Measurements from ENCODE around the gene BLVRA.

The BLVRA gene

DNA sequence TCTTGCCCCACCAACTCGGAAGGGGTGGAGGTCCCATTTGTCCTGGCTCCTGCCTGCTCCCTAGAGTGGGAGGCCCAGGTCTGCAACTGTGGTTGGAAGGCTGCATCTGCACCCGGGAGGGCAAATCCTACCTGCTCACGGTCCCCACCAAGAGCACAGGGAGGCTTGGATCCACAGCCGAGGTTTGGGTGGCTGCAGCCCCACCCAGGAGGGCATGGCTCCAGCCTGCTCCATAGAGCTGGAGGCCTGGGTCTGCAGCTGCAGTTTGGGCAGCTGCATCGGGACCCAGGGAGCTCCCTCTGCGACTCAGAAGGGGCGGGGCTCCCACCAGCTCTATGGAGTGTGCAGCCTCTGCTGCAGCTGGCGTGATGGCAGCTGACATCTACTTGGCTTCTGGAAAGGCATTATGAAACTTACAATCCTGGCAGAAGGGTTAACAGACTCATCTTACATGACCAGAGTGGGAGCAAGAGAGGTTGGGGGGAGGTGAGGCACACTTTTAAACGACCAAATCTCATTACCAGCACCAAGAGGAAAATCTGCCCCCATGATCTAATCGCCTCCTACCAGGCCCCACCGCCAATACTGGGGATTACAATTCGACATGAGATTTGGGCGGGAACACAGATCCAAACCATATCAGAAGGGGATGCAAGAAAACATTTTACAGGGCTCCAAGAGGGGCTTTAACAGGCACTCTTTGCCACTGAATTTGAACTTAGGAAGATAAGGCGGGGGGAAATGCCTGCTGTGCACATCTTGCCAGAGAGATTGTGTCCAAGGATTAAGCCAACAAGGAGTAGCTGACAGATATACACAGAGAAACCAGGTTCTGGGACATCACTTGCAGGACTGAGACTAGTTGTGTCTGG is 8.2 kb upstream of the BLVRA start:
- DNase-seq = no peak

GRCh38 chr7:43752411-43752810 is 6.1 kb upstream of the BLVRA start:
- no peak for DNase-seq

GRCh38 chr7:43753271-43753810 is 5.1 kb upstream of the BLVRA start:
- no peak for DNase-seq

DNA sequence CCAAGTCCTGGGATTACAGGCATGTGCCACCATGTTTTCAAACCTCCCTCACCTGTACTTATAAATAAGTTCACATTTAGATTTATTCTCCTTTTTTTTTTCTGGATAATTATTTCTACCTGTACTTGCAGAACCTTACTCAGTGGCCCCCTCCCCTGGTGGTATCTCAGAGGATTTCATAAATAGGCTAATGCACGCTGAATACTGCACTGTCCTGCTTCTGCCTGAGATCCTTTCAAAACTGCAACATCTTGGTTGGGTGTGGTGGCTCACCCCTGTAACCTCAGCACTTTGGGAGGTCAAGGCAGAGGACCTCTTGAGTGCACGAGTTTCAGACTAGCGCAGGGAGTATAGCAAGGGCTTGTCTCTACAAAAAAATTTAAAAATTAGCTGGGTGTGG is 4.6 kb upstream of the BLVRA start:
- DNase-seq = no peak

DNA sequence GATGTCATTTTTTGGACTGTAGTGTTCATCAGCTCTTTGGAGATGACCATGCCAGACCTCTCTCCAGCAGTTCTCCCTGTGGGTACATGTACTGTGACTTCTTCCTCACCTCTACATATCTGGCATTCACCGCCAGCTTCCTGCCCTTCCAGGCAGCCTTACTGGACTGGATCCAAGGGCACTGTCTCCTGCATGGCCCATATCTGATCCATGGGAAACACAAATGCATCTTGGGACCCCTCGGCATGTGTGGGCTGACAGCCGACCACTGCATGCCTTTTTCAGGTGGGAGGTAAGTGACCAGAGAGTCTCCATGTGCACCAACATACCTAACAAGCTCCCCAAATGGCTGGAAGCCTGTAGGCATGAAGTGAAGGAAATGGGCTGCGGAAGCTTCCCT is 3.9 kb upstream of the BLVRA start:
- DNase-seq = no peak

GRCh38 chr7:43756368-43757072 is 2.0 kb upstream of the BLVRA start:
- DNase-seq = peak in 1 of 2 experiments; percentile 46

GRCh38 chr7:43757073-43757720 is 1.3 kb upstream of the BLVRA start:
- no peak for DNase-seq

GRCh38 chr7:43758822-43759683 is 573 bp downstream of the BLVRA start:
- peak; percentile 56 to 60 for DNase-seq

GRCh38 chr7:43760861-43761260 is 2.4 kb downstream of the BLVRA start:
- no peak for DNase-seq

GRCh38 chr7:43761382-43761781 is 2.9 kb downstream of the BLVRA start:
- DNase-seq = no peak

DNA sequence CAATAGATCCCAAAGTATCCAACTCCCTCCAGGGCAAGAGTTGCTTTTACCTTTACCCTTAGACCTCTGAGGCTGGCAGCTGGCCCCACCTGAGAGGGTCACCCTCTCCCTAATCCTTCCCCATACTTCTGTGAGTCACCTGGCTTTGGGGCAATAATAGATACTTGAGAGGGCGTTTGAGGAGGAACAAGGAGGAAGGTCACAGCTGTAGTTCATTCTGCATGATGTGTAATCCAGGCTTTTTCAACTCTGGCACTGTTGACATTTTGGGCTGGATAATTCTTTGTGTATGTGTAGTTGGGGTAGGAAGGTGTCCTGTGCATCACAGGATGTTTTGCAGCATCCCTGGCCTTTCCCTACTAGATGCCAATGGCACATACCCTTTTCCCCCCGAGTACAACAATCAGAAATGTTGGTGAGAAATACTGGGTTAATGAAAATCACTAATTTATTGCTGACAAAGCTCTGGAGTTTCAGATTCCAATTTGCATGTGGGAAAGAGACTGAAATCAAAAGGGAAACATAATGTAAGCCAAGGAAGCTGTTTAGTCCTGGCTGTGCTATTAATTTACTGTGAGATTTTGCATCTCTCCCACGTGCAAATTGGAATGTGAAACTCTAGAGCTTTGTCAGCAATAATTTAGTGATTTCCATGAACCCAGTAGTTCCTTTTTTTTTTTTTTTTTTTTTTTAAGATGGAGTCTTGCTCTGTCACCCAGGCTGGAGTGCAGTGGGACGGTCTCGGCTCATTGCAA is 3.6 kb downstream of the BLVRA start:
- no peak for DNase-seq

DNA sequence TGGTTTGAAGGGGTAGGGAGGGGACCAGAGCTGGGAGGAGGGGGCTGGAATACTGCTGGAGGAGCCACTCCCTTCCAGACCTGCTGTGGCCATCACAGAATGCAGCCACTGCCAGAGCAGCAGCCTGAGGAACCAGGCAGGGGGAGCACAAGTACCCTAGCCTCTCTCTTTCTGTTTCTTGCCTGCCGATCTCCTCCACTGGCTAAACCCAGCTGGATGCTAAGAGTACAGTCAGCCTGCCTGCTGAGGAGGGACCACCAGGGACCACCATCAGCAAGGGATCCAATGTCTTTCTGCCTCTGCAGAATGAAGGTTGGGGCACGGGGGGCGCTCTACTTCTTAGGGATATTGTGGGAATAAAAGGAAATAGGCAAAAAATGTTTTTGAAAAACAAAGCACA is 4.7 kb downstream of the BLVRA start:
- DNase-seq = peak in 1 of 2 experiments; percentile 6

DNA sequence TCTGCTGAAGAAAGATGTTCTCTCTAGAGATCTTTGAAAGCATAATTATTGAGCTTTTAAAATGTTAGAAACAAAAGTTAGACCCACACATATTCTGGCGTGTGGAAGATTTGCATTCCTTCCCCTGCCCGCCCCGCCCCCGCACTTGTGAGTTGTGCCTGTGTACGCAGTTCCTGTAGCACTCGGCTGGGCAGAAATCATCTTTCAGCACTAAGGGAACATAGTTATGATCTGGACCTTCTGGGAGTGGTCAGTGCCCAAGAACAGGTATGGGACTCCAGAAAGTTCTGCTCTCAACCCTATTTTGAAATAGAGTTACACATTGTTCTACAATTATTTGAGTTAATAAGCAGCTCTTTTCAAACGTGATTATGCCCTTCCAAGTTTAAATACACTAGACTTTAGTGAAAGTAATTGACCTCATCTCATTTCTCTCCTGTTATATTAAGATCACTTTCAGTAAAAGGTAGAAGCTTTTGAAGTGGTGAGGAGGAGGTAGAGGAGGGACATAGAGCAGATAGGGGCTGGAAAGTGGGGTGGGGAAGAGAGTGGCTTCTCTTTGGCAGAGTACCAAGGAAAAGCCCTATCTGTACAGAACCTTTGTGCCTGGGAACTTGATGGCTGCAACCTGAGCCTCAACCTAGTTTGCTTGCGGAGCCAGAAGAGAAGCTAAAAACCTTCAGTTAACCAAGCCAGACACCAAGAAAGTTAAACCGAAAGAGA is 5.7 kb downstream of the BLVRA start:
- peak; percentile 43 to 57 for DNase-seq

- peak in 1 of 2 experiments; percentile 12 for DNase-seq
Observed at GRCh38 chr7:43764807-43765491, 6.5 kb downstream of the BLVRA start.

DNA sequence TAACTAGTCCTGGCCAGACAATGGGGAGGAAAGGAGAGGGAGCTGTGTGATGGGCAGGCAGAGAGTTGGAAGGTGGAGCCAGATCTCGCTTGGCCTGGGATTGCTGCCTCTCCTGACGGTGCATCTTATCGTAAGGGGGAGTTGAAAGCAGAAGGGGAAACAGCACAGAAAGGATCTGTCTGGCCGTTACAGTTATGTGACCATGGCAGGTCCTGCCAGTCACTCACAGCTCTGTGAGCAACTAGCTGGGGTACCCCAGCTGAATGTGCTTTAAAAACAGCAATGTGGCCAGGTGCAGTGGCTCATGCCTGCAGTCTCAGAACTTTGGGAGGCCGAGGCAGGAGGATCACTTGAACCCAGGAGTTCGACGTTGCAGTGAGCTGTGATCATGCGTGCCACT is 8.1 kb downstream of the BLVRA start:
- DNase-seq = peak in 1 of 2 experiments; percentile 2

- DNase-seq = no peak
Observed at GRCh38 chr7:43767311-43767710, 8.8 kb downstream of the BLVRA start.

GRCh38 chr7:43768201-43768886 is 9.9 kb downstream of the BLVRA start:
- no peak for DNase-seq

- no peak for DNase-seq
Observed at GRCh38 chr7:43768887-43769272, 10.4 kb downstream of the BLVRA start.

- no peak for DNase-seq
Observed at GRCh38 chr7:43769281-43769680, 10.8 kb downstream of the BLVRA start.

Measured in activated T-cell treated with anti-CD3 and anti-CD28 coated beads, Interleukin-2, amount 50 U/mL, for 48 hours (primary cell).